K562 (cell line): ENCODE measurements around the gene CSNK1D. TPM values are rescaled to one million over a fixed set of nuclear protein-coding genes. Genes with fewer than 3 reads are reported as not detected.

Experiments
- BACH1 ChIP-seq: fragments of 200-800 bp; sonication (Bioruptor generic); IDR thresholded peaks from 2 replicates; pipeline ENCODE4 v1.6.1; 2016; ENCODE audit warnings: missing genetic modification characterization, missing compliant biosample characterization
- BCL6 ChIP-seq: fragments of 250-450 bp; sonication (Bioruptor Pico); IDR thresholded peaks from 2 replicates; pipeline ENCODE4 v1.4.0; 2020
- BRD4 ChIP-seq: fragments of 200-600 bp; sonication (generic); IDR thresholded peaks from 2 replicates; pipeline ENCODE4 v1.6.1; 2017; ENCODE audit warnings: inconsistent platforms
- CCNT2 ChIP-seq: IDR thresholded peaks from 2 replicates; pipeline ENCODE4 v1.6.1; 2011; ENCODE audit warnings: borderline replicate concordance, low read depth, mild to moderate bottlenecking, moderate library complexity, mixed read lengths, low read length; ENCODE audit not compliant: insufficient read length; ENCODE audit errors: extremely low read depth
- CHD2 ChIP-seq: IDR thresholded peaks from 2 replicates; pipeline ENCODE4 v1.6.1; 2011; ENCODE audit warnings: low read depth, low read length
- E2F3 ChIP-seq: fragments of 250-450 bp; sonication (Bioruptor Pico); IDR thresholded peaks from 2 replicates; pipeline ENCODE4 v1.4.0; 2020; ENCODE audit warnings: mild to moderate bottlenecking
- ERF ChIP-seq: fragments of 450-650 bp; formaldehyde crosslinking; IDR thresholded peaks from 2 replicates; pipeline ENCODE4 v1.4.0; 2020; ENCODE audit warnings: mild to moderate bottlenecking, mixed read lengths
- FIP1L1 ChIP-seq: fragments of 200-400 bp; formaldehyde crosslinking; IDR thresholded peaks from 2 replicates; pipeline ENCODE4 v1.6.1; 2018; ENCODE audit warnings: mild to moderate bottlenecking, low read depth, low read length; ENCODE audit not compliant: poor library complexity, severe bottlenecking
- HCFC1 ChIP-seq: IDR thresholded peaks from 2 replicates; pipeline ENCODE4 v1.6.1; 2012; ENCODE audit warnings: low read depth, low read length, improper control_type of control experiment
- HMGN3 ChIP-seq: IDR thresholded peaks from 2 replicates; pipeline ENCODE4 v1.6.1; 2011; ENCODE audit warnings: borderline replicate concordance, low read depth, mild to moderate bottlenecking, mixed read lengths, low read length; ENCODE audit not compliant: insufficient read length; ENCODE audit errors: extremely low read depth
- RFX7 ChIP-seq: fragments of 250-450 bp; sonication (Bioruptor Pico); IDR thresholded peaks from 2 replicates; pipeline ENCODE4 v1.5.1; 2021; ENCODE audit warnings: mild to moderate bottlenecking
- SOX6 ChIP-seq: fragments of 450-650 bp; IDR thresholded peaks from 2 replicates; pipeline ENCODE4 v1.6.1; 2014; ENCODE audit warnings: mild to moderate bottlenecking
- SRSF9 ChIP-seq: fragments of 200-400 bp; formaldehyde crosslinking; IDR thresholded peaks from 2 replicates; pipeline ENCODE4 v1.6.1; 2017; ENCODE audit warnings: low read depth, low read length, borderline replicate concordance
- TARDBP ChIP-seq: fragments of 450-650 bp; IDR thresholded peaks from 2 replicates; pipeline ENCODE4 v1.6.1; 2016
- ZBTB40 ChIP-seq, 2 experiments: fragments of 450-650 bp in 1 of 2; sonication (generic) in 1 of 2; formaldehyde crosslinking in 1 of 2; IDR thresholded peaks; 2 replicates each; pipeline versions ENCODE4 v1.7.1 to v1.9.0; 2016 to 2022; ENCODE audit warnings: inconsistent platforms in 1 of 2, mild to moderate bottlenecking in 1 of 2, missing genetic modification reagents in 1 of 2
- ZKSCAN1 ChIP-seq: fragments of 150-350 bp; IDR thresholded peaks from 2 replicates; pipeline ENCODE4 v1.6.1; 2016; ENCODE audit warnings: low read depth, low read length
- ZNF583 ChIP-seq: fragments of 250-450 bp; sonication (Bioruptor Pico); IDR thresholded peaks from 2 replicates; pipeline ENCODE4 v1.4.0; 2020
- polyA plus RNA-seq, 8 experiments: library from polyadenylated mRNA; depleted of rRNA in 4 of 8; stranded (reverse) in 5 of 8; unstranded in 3 of 8; fragments of >200 nt; fragmentation: Nextera tagmentation in 2 of 8; fragmentation: Illumina TruSeq in 1 of 8; extraction: Ambion mirVana in 2 of 8; extraction: Trizol in 1 of 8; gene quantifications; 2 replicates each; pipeline versions ENCODE4 v1.2.1 to v1.2.3, GENCODE V29; 2011 to 2014; ENCODE audit warnings: inconsistent platforms in 1 of 8, missing spikeins in 1 of 8
- total RNA-seq, 7 experiments: library from RNA; depleted of rRNA in 6 of 7; stranded (reverse); fragments of >200 nt in 6 of 7; fragmentation: Illumina TruSeq in 2 of 7; extraction: Trizol in 2 of 7; gene quantifications; 2 replicates each; pipeline versions ENCODE4 v1.2.1 to v1.2.3, GENCODE V29; 2011 to 2021; ENCODE audit warnings: low replicate concordance in 1 of 7
- TF ChIP-seq, protein P1 (sequence below): fragments of 450-650 bp; conservative IDR thresholded peaks from 2 replicates; pipeline ENCODE4 v1.6.1; 2016; ENCODE audit warnings: missing genetic modification characterization, low read depth, mild to moderate bottlenecking, missing compliant biosample characterization, moderate library complexity

The CSNK1D gene
- total and polyA plus RNA-seq, 9 of the 15 experiments (the other 6 are each of a cell fraction or from before 2014, with no cell fraction given): 6.5 to 133 (median 41.3) TPM

GRCh38 chr17:82212331-82213250 lies 60.9 kb downstream of the CSNK1D start, which contains the start of gene CCDC57 (continued):
- TF ChIP-seq HMGN3 (peak; percentile 73), CHD2 (0 out of 2 replicates have a peak, but pooled peaks have one; percentile 27), BCL6 (CRISPR knock-in tag) (no peak), E2F3 (CRISPR knock-in tag) (peak; percentile 72; the same call in 1 of the 2 replicates), RFX7 (no peak), FIP1L1 (peak; percentile 69), TARDBP (0 out of 2 replicates have a peak, but pooled peaks have one; percentile 43), BRD4 (peak; percentile 29), HCFC1 (peak; percentile 84), ZNF583 (0 out of 2 replicates have a peak, but pooled peaks have one; percentile 39), ZBTB40 (IDR thresholded peaks at IDR 0.05) (peak; percentile 93), ZBTB40 (CRISPR knock-in tag; IDR thresholded peaks at IDR 0.05) (no peak), SOX6 (0 out of 2 replicates have a peak, but pooled peaks have one; percentile 42), ERF (no peak), ZKSCAN1 (peak; percentile 48; the same call in 1 of the 2 replicates), SRSF9 (no peak), CCNT2 (peak; percentile 87), BACH1 (tag) (no peak)
- TF ChIP-seq, protein P1, sequence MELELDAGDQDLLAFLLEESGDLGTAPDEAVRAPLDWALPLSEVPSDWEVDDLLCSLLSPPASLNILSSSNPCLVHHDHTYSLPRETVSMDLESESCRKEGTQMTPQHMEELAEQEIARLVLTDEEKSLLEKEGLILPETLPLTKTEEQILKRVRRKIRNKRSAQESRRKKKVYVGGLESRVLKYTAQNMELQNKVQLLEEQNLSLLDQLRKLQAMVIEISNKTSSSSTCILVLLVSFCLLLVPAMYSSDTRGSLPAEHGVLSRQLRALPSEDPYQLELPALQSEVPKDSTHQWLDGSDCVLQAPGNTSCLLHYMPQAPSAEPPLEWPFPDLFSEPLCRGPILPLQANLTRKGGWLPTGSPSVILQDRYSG (tag): no peak
